Neural progenitor cell (in vitro differentiated cells): Measurements from ENCODE around the gene PUM1.

Experiments used
- CTCF ChIP-seq: fragments of 200-600 bp; sonication (generic); IDR thresholded peaks from 2 replicates; pipeline ENCODE4 v1.5.1; 2017; ENCODE audit warnings: antibody characterized with exemption, mild to moderate bottlenecking
- EZH2 ChIP-seq: fragments of 200-600 bp; sonication (generic); IDR thresholded peaks from 2 replicates; pipeline ENCODE4 v1.6.1; 2017; ENCODE audit warnings: antibody characterized with exemption, mild to moderate bottlenecking, moderate library complexity
- EZH2phosphoT487 ChIP-seq: fragments of 200-600 bp; sonication (generic); IDR thresholded peaks from 2 replicates; pipeline ENCODE4 v1.6.1; 2017; ENCODE audit warnings: antibody characterized with exemption

GRCh38 chr1:30907481-30908315 lies 157.8 kb downstream of the PUM1 start:
- TF ChIP-seq EZH2 (no peak), CTCF (no peak), EZH2phosphoT487 (no peak)
